ENCODE data around the gene STK17B. TPM values are rescaled to one million over a fixed set of nuclear protein-coding genes. Genes with fewer than 3 reads are reported as not detected.
"Not testable (repeated sequence)": the region's sequence is repeated elsewhere in the genome, so short reads cannot be mapped to it uniquely, and the experiment has no call there.

Gene STK17B
- polyA plus RNA-seq, 1 donor (not counting 4 experiments of a cell fraction or from before 2014, with no cell fraction given): 11.0 TPM

DNA sequence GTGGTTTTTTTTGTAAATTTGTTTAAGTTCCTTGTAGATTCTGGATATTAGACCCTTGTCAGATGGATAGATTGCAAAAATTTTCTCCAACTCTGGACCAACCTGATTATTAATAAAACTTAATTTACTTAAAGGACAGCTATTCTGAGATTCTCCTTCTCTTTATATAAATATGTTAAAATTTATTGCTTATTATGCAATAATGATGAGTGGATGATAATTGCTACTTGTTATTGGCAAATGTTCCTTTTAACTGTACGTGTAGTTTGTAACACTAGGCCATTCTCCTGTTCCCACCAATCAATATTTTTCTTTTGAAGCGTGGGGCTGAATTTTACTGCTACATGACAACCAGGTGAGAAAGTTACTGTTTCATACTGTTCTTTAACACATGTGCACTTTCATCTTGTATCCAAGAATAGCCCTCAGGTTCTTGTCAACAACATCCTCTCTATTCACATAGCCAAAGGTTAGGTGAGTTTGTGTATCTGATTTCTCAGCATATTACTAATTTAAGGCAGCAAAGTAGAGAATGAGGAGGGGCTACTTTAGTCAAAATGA is 16.6 kb upstream of the STK17B start:
- no peaks in the 10 kb centered on the region for H3K79me2 ChIP-seq (ENCODE audit: control insufficient read depth, insufficient read depth, low read length)
- dilution Hi-C loops (cut with MboI; ENCODE audit: extremely low pct_ligation_motif_present, low sequenced_read_pairs): no loop called here
- no peak for FAIRE-seq

DNA sequence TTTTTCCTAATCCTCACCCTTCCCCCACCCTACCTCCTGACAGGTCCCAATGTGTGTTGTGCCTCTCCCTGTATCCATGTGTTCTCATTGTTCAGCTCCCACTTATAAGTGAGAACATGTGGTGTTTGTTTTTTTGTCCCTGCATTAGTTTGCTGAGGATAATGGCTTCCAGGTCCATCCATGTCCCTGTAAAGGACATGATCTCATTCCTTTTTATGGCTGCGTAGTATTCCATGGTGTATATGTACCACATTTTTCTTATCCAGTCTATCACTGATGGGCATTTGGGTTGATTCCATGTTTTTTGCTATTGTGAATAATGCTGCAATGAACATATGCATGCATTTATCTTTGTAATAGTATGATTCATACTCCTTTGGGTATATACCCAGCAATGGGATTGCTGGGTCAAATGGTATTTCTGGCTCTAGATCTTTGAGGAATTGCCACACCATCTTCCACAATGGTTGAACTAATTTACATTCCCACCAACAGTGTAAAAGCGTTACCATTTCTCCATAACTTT is 15.9 kb upstream of the STK17B start:
- H3K4me1 ChIP-seq (ENCODE audit: control insufficient read depth, extremely low read depth, insufficient read depth, low read length); H3K4me3 ChIP-seq (ENCODE audit: control insufficient read depth in 2 of 3, extremely low read depth in 1 of 3, insufficient read depth in 2 of 3, low read depth in 1 of 3, low read length in 3 of 3); H3K27me3 ChIP-seq (ENCODE audit: control insufficient read depth, extremely low read depth, insufficient read depth, low read length); H4K20me1 ChIP-seq (ENCODE audit: control insufficient read depth, extremely low read depth, insufficient read depth, low read length); H3K9me3 ChIP-seq (ENCODE audit: control insufficient read depth, low read depth, low read length); H3K9ac ChIP-seq (ENCODE audit: control insufficient read depth, extremely low read depth, insufficient read depth, low read length); H3K4me2 ChIP-seq (ENCODE audit: control insufficient read depth, extremely low read depth, insufficient read depth, low read depth, low read length); H3K9me1 ChIP-seq (ENCODE audit: control insufficient read depth, extremely low read depth, insufficient read depth, low read length); H3K79me2 ChIP-seq (ENCODE audit: control insufficient read depth, insufficient read depth, low read length); DNase-seq (ENCODE audit: low read depth, low spot score); H3K27ac ChIP-seq (ENCODE audit: control insufficient read depth, insufficient read depth, low read length); dilution Hi-C loops (cut with MboI; ENCODE audit: extremely low pct_ligation_motif_present, low sequenced_read_pairs); FAIRE-seq; H2AFZ ChIP-seq (ENCODE audit: control insufficient read depth, low read length); H3K36me3 ChIP-seq (ENCODE audit: control insufficient read depth in 2 of 2, extremely low read depth in 1 of 2, insufficient read depth in 2 of 2, low read length in 2 of 2): not testable (repeated sequence)

More for the DNA sequence above, 16.6 kb upstream of the STK17B start:
- Histone ChIP-seq H4K20me1 (ENCODE audit: control insufficient read depth, extremely low read depth, insufficient read depth, low read length) (no peaks in the 10 kb centered on the region), H3K4me3 (ENCODE audit: control insufficient read depth in 2 of 3, extremely low read depth in 1 of 3, insufficient read depth in 2 of 3, low read depth in 1 of 3, low read length in 3 of 3) (no peak overlapping the region), H2AFZ (ENCODE audit: control insufficient read depth, low read length) (no peak overlapping the region), H3K9ac (ENCODE audit: control insufficient read depth, extremely low read depth, insufficient read depth, low read length) (no peak overlapping the region), H3K27ac (ENCODE audit: control insufficient read depth, insufficient read depth, low read length) (no peak overlapping the region), H3K9me1 (ENCODE audit: control insufficient read depth, extremely low read depth, insufficient read depth, low read length) (no peaks in the 10 kb centered on the region), H3K36me3 (ENCODE audit: control insufficient read depth in 2 of 2, extremely low read depth in 1 of 2, insufficient read depth in 2 of 2, low read length in 2 of 2) (no peaks in the 10 kb centered on the region), H3K27me3 (ENCODE audit: control insufficient read depth, extremely low read depth, insufficient read depth, low read length) (no peaks in the 10 kb centered on the region), H3K4me2 (ENCODE audit: control insufficient read depth, extremely low read depth, insufficient read depth, low read depth, low read length) (no peak overlapping the region), H3K4me1 (ENCODE audit: control insufficient read depth, extremely low read depth, insufficient read depth, low read length) (no peaks in the 10 kb centered on the region), H3K9me3 (ENCODE audit: control insufficient read depth, low read depth, low read length) (no peaks in the 10 kb centered on the region)
- no peak for DNase-seq (ENCODE audit: low read depth, low spot score)
- TF ChIP-seq, protein P1, sequence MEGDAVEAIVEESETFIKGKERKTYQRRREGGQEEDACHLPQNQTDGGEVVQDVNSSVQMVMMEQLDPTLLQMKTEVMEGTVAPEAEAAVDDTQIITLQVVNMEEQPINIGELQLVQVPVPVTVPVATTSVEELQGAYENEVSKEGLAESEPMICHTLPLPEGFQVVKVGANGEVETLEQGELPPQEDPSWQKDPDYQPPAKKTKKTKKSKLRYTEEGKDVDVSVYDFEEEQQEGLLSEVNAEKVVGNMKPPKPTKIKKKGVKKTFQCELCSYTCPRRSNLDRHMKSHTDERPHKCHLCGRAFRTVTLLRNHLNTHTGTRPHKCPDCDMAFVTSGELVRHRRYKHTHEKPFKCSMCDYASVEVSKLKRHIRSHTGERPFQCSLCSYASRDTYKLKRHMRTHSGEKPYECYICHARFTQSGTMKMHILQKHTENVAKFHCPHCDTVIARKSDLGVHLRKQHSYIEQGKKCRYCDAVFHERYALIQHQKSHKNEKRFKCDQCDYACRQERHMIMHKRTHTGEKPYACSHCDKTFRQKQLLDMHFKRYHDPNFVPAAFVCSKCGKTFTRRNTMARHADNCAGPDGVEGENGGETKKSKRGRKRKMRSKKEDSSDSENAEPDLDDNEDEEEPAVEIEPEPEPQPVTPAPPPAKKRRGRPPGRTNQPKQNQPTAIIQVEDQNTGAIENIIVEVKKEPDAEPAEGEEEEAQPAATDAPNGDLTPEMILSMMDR (optimal IDR thresholded peaks at IDR 0.05 in 1 of 3, IDR thresholded peaks at IDR 0.05 in 1 of 3, conservative IDR thresholded peaks at IDR 0.05 in 1 of 3; ENCODE audit: extremely low read depth in 1 of 3, insufficient read depth in 2 of 3, low read length in 3 of 3): no peak
- TF ChIP-seq EZH2 (IDR thresholded peaks at IDR 0.05; ENCODE audit: low read length): no peak

All from keratinocyte (primary cell).